ENCODE measurements around the gene ZFHX2.
"Not testable (repeated sequence)": the region's sequence is repeated elsewhere in the genome, so short reads cannot be mapped to it uniquely, and the experiment has no call there.

The ZFHX2 gene

GRCh38 chr14:23544511-23545447 lies 6.8 kb downstream of the ZFHX2 start:
- no peak overlapping the region for H3K9ac ChIP-seq (ENCODE audit: low read depth, low read length)
- H3K27me3 ChIP-seq (ENCODE audit: control insufficient read depth, insufficient read depth, low read length), result no peaks in the 10 kb centered on the region
- no peaks in the 10 kb centered on the region for H3K9me3 ChIP-seq (replicated peaks; ENCODE audit: low read length)
- H3K4me2 ChIP-seq (ENCODE audit: low read length), result peak overlapping the region; percentile 17
- H3K4me3 ChIP-seq (ENCODE audit: low read length), result no peak overlapping the region
- H3K4me1 ChIP-seq (ENCODE audit: control insufficient read depth, insufficient read depth, low read length), result peaks cover 18% of the 10 kb centered on the region
- no peaks in the 10 kb centered on the region for H3K36me3 ChIP-seq (ENCODE audit: insufficient read depth, low read length)

GRCh38 chr14:23543403-23543802 lies 8.2 kb downstream of the ZFHX2 start:
- peaks cover 22% of the 10 kb centered on the region for H3K4me1 ChIP-seq (ENCODE audit: control insufficient read depth, insufficient read depth, low read length)
- H3K4me2 ChIP-seq (ENCODE audit: low read length), result no peak overlapping the region
- H3K4me3 ChIP-seq (ENCODE audit: low read length), result no peak overlapping the region
- H3K9ac ChIP-seq (ENCODE audit: low read depth, low read length), result no peak overlapping the region
- no peaks in the 10 kb centered on the region for H3K36me3 ChIP-seq (ENCODE audit: insufficient read depth, low read length)
- H3K9me3 ChIP-seq (replicated peaks; ENCODE audit: low read length), result no peaks in the 10 kb centered on the region
- H3K27me3 ChIP-seq (ENCODE audit: control insufficient read depth, insufficient read depth, low read length), result no peaks in the 10 kb centered on the region

DNA sequence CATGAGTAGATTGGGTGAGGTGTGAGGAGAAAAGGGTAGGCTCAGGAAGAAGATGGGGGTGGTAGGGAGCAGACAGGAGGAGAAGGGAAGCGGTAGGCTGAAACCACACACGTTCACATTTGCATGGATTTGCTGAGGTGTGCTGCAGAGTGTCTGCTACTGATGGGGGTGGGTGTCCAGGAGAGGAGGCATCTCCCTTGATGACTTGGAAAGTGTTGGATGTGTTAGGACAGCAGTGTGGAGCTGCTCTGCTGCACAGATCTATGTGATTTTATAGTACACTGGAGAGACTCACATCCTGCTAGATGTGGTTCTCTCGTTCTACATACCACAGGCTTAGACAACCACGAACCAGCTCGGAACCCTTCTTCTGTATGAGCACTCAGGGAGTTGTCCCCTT lies 9.3 kb downstream of the ZFHX2 start:
- no peaks in the 10 kb centered on the region for H3K36me3 ChIP-seq (ENCODE audit: insufficient read depth, low read length)
- no peaks in the 10 kb centered on the region for H3K27me3 ChIP-seq (ENCODE audit: control insufficient read depth, insufficient read depth, low read length)
- no peak overlapping the region for H3K4me3 ChIP-seq (ENCODE audit: low read length)
- no peaks in the 10 kb centered on the region for H3K9me3 ChIP-seq (replicated peaks; ENCODE audit: low read length)
- no peak overlapping the region for H3K9ac ChIP-seq (ENCODE audit: low read depth, low read length)
- peaks cover 23% of the 10 kb centered on the region for H3K4me1 ChIP-seq (ENCODE audit: control insufficient read depth, insufficient read depth, low read length)
- no peak overlapping the region for H3K4me2 ChIP-seq (ENCODE audit: low read length)

- H3K4me2 ChIP-seq (ENCODE audit: low read length), result no peak overlapping the region
- H3K4me3 ChIP-seq (ENCODE audit: low read length), result no peak overlapping the region
- no peaks in the 10 kb centered on the region for H3K27me3 ChIP-seq (ENCODE audit: control insufficient read depth, insufficient read depth, low read length)
- H3K4me1 ChIP-seq (ENCODE audit: control insufficient read depth, insufficient read depth, low read length), result peaks cover 20% of the 10 kb centered on the region
- no peaks in the 10 kb centered on the region for H3K9me3 ChIP-seq (replicated peaks; ENCODE audit: low read length)
- no peak overlapping the region for H3K9ac ChIP-seq (ENCODE audit: low read depth, low read length)
- H3K36me3 ChIP-seq (ENCODE audit: insufficient read depth, low read length), result no peaks in the 10 kb centered on the region
Measured at GRCh38 chr14:23540141-23540469, 11.5 kb downstream of the ZFHX2 start.

DNA sequence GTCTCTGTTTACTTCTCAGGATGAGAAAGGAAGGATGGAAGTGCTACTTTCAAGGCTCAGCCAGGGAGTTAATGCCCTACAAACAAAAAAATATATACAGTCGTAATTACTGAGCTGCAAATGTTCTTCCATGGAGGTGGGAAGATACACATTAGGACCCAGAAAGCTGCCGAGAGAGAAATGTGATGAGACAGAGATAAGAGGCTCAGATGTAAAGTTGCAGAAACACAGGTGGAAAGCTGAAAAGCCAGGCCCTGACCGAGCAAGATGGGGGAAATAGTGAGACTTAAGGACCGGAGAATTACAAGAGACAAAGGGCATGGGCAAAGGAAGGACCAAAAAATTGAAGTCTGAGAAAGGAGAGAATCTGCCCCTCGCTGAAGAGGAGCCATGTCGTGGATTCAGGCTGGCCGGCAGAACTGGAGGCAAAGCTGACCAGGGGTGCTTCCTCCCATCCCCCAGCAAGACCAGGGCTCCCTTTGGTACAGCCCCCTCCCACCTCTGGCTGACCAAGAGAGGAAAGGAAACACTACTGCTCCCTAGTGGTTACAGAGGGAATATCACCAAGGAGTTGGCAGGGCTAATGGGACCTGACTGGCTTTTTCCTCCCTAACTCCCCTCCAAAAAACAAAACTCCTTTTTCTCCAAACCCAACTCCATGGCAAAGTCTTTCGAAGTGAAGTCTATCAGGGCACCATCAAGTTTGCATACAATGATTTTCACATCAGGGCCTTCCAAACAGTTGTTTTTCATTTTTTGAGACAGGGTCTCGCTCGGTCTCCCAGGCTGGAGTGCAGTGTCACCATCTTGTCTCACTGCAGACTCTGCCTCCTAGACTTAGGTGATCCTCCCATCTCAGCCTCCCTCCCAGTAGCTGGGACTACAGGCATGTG lies 12.1 kb downstream of the ZFHX2 start:
- Histone ChIP-seq H3K4me1 (ENCODE audit: control insufficient read depth, insufficient read depth, low read length) (peaks cover 14% of the 10 kb centered on the region), H3K4me2 (ENCODE audit: low read length) (no peak overlapping the region), H3K4me3 (ENCODE audit: low read length) (no peak overlapping the region), H3K36me3 (ENCODE audit: insufficient read depth, low read length) (no peaks in the 10 kb centered on the region), H3K9me3 (replicated peaks; ENCODE audit: low read length) (no peaks in the 10 kb centered on the region), H3K27me3 (ENCODE audit: control insufficient read depth, insufficient read depth, low read length) (no peaks in the 10 kb centered on the region), H3K9ac (ENCODE audit: low read depth, low read length) (no peak overlapping the region)

GRCh38 chr14:23538785-23539184 lies 12.8 kb downstream of the ZFHX2 start:
- peaks cover 11% of the 10 kb centered on the region for H3K4me1 ChIP-seq (ENCODE audit: control insufficient read depth, insufficient read depth, low read length)

DNA sequence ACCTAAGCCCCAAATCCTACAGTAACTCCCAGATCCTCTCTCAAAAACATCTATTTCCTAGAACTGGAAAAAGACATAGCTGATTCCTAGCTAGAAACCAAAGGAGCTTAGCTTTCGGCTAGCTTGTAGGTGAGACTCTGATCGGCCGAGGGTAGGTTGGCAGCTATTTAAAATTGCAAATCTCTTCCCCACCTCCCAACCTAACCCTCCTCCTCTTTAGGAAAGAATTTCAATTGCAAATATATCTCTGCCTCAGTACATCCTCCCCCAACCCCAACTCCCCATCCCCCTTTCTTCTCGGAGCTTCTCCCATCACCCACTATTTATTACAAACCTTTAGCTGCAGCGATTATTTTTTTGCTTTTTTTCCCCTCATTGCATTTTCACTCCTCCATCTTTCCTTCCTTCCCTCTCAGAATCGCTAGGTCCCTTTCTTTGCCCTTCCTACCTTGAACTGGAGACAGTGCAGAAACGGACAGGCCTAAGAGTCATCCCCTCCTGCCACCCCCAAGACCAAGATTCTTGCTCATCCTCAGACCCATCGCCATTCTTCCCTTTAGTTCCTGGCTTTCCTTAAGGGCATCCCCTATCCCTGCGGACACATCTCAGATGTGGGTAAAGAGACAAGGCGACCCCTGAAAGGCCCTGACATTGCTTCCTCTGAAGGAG lies 13.4 kb downstream of the ZFHX2 start:
- Histone ChIP-seq H3K4me2 (ENCODE audit: low read length) (no peak overlapping the region), H3K4me3 (ENCODE audit: low read length) (no peak overlapping the region), H3K9ac (ENCODE audit: low read depth, low read length) (no peak overlapping the region), H3K4me1 (ENCODE audit: control insufficient read depth, insufficient read depth, low read length) (peaks cover 11% of the 10 kb centered on the region), H3K27me3 (ENCODE audit: control insufficient read depth, insufficient read depth, low read length) (no peaks in the 10 kb centered on the region), H3K36me3 (ENCODE audit: insufficient read depth, low read length) (no peaks in the 10 kb centered on the region), H3K9me3 (replicated peaks; ENCODE audit: low read length) (no peaks in the 10 kb centered on the region)

More at GRCh38 chr14:23538785-23539184, 12.8 kb downstream of the ZFHX2 start:
- H3K4me3 ChIP-seq (ENCODE audit: low read length), result no peak overlapping the region
- no peak overlapping the region for H3K9ac ChIP-seq (ENCODE audit: low read depth, low read length)
- no peaks in the 10 kb centered on the region for H3K9me3 ChIP-seq (replicated peaks; ENCODE audit: low read length)
- H3K27me3 ChIP-seq (ENCODE audit: control insufficient read depth, insufficient read depth, low read length), result no peaks in the 10 kb centered on the region
- no peak overlapping the region for H3K4me2 ChIP-seq (ENCODE audit: low read length)
- no peaks in the 10 kb centered on the region for H3K36me3 ChIP-seq (ENCODE audit: insufficient read depth, low read length)

DNA sequence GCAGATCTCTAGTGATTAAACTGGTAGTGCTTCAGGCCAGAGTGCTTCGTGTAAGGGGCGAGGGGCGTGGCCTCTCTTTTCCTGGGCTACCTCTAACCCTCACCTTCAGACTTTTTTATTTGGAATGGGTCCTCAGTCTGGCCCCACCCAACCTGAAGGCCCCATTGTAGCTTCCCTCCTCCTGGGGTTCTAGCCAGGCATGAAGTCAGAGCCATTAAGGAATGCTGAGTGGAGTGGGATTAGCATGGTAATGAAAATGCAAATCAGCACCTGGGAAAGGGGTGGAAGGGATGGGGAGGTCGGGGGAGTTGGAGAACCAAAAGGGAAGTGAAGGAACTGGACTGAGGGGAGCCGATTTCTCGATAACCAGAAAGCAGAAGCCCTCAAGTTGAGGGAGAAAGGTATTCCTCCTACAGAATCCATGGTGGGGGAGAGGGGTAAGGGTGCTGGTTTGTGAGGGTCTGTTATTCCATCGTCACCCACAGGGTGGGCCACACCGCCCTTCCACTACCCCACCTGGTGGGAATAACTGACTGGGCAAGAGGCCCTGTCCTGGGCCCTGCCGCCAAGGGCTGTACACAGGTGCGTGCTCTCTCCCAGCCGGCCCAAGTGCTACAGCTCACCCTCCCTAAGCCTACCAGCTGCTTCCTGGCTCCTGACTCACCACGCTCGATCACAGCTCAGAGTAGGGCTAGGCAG lies 14.1 kb downstream of the ZFHX2 start:
- no peaks in the 10 kb centered on the region for H3K9me3 ChIP-seq (replicated peaks; ENCODE audit: low read length)
- H3K9ac ChIP-seq (ENCODE audit: low read depth, low read length), result no peak overlapping the region
- H3K27me3 ChIP-seq (ENCODE audit: control insufficient read depth, insufficient read depth, low read length), result no peaks in the 10 kb centered on the region

GRCh38 chr14:23536906-23537305 lies 14.7 kb downstream of the ZFHX2 start:
- H3K4me2 ChIP-seq (ENCODE audit: low read length); H3K9me3 ChIP-seq (replicated peaks; ENCODE audit: low read length); H3K9ac ChIP-seq (ENCODE audit: low read depth, low read length); H3K4me3 ChIP-seq (ENCODE audit: low read length); H3K27me3 ChIP-seq (ENCODE audit: control insufficient read depth, insufficient read depth, low read length); H3K36me3 ChIP-seq (ENCODE audit: insufficient read depth, low read length): not testable (repeated sequence)
- H3K4me1 ChIP-seq (ENCODE audit: control insufficient read depth, insufficient read depth, low read length), result peaks cover 11% of the 10 kb centered on the region

More for the DNA sequence above, 14.1 kb downstream of the ZFHX2 start:
- Histone ChIP-seq H3K4me2 (ENCODE audit: low read length) (no peak overlapping the region), H3K4me3 (ENCODE audit: low read length) (no peak overlapping the region), H3K36me3 (ENCODE audit: insufficient read depth, low read length) (no peaks in the 10 kb centered on the region), H3K4me1 (ENCODE audit: control insufficient read depth, insufficient read depth, low read length) (peaks cover 11% of the 10 kb centered on the region)

GRCh38 chr14:23536494-23536893 lies 15.1 kb downstream of the ZFHX2 start:
- Histone ChIP-seq H3K27me3 (ENCODE audit: control insufficient read depth, insufficient read depth, low read length) (no peaks in the 10 kb centered on the region), H3K9me3 (replicated peaks; ENCODE audit: low read length) (no peaks in the 10 kb centered on the region), H3K4me2 (ENCODE audit: low read length) (no peak overlapping the region), H3K36me3 (ENCODE audit: insufficient read depth, low read length) (no peaks in the 10 kb centered on the region), H3K4me3 (ENCODE audit: low read length) (no peak overlapping the region), H3K9ac (ENCODE audit: low read depth, low read length) (no peak overlapping the region), H3K4me1 (ENCODE audit: control insufficient read depth, insufficient read depth, low read length) (peaks cover 11% of the 10 kb centered on the region)

DNA sequence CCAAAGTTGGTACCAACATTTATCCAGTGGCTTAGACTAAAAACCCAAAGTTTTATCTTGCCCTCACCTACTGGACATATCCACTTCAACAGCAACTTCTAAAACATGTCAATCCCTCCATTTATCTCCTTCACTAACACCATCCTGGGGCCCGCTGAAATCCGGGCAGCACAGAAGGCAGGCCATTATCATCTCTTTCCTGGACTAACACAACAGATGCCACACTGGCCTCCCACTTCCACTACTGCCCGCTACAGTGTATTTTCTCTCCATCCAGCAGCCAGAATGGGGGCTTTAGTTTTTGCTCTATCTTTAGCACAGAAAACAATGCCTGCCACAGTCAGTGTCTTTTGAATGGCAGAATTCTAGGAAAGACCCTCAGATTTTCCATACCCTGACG lies 15.6 kb downstream of the ZFHX2 start:
- H3K9ac ChIP-seq (ENCODE audit: low read depth, low read length), result no peak overlapping the region
- no peak overlapping the region for H3K4me2 ChIP-seq (ENCODE audit: low read length)
- no peaks in the 10 kb centered on the region for H3K9me3 ChIP-seq (replicated peaks; ENCODE audit: low read length)
- no peaks in the 10 kb centered on the region for H3K36me3 ChIP-seq (ENCODE audit: insufficient read depth, low read length)
- peaks cover 11% of the 10 kb centered on the region for H3K4me1 ChIP-seq (ENCODE audit: control insufficient read depth, insufficient read depth, low read length)
- H3K4me3 ChIP-seq (ENCODE audit: low read length), result no peak overlapping the region
- no peaks in the 10 kb centered on the region for H3K27me3 ChIP-seq (ENCODE audit: control insufficient read depth, insufficient read depth, low read length)

Measured in skeletal muscle satellite cell (primary cell).